Amniotic epithelial cell (primary cell): ENCODE results near the gene CYGB.

Source experiments
- DNase-seq: peaks from one replicate; pipeline ENCODE4 v3.0.0-alpha.2; 2010; ENCODE audit warnings: low read depth

Gene CYGB

DNA sequence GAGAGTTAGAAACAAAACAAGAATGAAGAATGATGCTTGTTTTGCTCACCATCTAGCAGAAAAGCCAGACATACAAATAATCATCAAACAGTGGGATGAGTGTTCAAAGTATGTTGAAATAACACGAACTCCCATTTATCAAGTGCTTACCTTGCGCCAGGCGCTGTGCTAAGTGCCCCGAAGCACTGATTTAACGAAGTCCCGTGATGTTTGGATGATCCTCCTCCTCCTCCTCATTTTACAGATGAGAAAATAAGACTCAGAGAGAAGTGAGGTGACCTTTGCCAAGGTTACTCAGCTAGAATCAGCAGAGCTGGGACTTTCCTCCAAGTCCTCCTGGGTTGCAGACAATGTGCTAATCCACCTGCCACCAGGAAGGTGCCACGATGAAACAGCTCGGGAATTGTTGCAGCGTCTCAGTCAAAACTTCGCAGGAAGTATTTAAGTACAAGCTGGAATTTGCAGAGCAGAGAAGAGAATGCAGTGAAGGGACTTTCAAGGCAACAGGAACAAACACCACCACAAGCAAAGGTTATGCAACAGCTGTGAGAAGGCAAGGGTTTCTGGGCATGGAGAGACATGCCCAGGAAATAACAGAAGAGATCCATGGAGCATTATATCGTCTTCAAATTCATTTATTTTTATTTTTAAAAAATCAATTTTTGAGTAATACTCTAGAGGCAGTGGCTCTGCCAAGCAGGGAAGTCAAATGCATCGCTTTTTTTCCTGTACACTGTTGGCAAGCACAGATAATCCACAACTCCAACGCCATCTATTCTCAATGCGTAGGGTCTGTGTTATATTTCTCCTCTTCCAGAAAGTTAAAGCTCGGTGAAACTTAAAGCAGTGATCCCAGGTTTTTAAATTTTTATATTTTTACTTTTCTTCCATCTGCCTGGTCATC lies 13.5 kb upstream of the CYGB start:
- peak; percentile 84 for DNase-seq

DNA sequence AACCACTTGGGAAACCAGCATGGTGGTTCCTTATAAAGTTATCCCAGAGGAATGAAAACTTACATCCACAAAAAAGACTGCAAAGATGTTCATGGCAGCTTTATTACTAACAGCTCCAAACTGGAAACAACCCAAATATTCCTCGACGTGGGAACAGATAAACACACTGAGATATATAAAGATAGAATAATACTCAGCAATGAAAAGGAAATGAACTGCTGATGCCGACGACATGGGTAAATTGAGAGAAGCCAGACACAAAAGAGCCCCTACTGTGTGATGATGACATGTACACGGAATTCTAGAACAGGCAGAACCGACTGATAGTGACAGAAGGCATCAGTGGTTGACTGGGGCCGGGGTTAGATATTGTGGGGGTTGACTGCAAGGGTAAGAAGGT lies 12.0 kb upstream of the CYGB start:
- DNase-seq = no peak

DNA sequence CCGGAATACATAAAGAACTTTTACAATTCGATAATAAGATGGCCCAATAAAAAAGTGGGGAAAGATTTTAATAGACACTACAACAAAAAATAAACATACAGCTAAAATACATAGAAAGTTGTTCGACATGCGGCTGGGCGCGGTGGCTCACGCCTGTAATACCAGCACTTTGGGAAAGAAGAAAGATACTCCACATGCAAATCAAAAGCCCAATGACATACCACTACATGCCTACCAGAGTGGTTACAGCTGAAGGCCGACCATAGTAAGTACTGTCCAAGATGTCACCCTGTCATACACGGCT lies 11.7 kb upstream of the CYGB start:
- no peak for DNase-seq

DNA sequence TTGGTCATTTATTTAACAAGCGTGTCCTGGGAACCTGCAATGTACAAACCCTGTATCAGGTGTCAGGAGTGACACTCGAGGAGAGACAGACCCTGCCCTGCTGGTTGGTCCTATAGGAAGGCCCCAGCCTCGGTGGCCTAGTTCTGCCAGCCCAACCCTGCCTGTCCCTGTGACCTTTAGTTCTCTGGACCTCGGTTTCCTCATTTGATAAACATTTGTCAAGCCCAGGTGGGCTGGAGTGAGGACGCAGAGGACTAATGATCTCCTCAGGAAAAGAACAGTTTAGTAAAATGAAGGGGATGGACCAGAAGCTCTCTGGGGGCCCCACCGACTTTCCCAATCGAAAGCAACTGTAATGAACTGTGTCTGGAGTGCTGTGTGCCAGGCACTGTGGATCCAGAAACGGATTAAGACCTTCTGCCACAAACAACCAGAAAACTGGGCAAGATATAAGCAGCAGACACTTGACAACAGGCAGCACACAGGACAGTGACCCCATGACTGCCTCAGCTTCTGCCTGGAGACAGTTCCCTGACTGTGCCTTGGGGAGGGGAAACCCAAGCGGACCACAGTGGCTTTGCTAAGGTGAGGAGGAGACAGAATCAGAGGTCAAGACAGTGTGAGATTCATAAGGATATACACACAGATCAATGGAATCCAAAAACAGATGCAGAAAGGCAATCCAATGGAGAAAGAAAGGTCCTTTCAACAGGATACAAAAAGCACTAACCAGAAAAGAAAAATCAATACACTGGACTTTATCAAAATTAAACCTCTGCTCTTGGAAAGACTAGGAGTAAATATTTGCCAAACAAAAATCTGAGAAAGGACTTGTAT lies 11.1 kb upstream of the CYGB start:
- DNase-seq = peak; percentile 35

DNA sequence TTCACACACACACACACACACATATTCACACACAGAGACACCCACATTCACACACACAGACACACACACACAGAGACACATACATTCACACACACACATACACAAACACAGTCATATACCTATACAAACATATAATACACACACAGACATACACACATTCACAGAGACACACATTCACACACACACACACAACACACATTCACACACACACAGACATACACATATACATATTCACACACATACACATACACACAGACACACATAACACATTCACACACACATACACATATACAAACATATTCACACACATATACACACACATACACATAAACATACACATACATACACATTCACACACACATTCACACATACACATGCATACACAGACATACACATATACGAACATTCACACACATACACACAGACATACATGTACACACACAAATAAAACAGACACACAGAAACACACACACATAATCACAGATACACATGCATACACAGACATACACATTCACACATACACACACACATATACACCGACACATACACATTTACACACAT lies 10.2 kb upstream of the CYGB start:
- DNase-seq = no peak

DNA sequence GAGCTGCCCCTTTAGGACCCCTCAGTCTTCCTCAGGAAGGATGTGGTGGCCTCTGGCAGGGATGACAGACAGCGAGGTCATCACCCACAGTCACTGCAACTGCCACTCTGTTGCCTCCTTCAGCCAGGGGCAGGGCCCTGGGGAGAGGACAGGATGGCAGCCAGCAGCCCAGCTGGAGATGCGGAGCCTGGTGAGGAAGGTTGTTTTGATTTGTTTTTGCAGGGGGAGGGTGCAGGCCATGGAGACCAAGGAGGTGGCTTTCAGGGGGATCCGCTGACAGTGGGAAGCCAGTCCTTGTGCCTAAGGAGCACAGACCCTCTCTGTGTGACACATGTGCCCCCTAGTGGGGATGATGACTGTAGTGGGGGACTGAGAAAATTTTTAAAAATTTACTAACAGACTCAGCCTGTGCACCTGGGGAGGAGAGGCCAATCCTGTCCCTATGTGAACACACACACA lies 9.7 kb upstream of the CYGB start:
- peak; percentile 66 for DNase-seq

DNA sequence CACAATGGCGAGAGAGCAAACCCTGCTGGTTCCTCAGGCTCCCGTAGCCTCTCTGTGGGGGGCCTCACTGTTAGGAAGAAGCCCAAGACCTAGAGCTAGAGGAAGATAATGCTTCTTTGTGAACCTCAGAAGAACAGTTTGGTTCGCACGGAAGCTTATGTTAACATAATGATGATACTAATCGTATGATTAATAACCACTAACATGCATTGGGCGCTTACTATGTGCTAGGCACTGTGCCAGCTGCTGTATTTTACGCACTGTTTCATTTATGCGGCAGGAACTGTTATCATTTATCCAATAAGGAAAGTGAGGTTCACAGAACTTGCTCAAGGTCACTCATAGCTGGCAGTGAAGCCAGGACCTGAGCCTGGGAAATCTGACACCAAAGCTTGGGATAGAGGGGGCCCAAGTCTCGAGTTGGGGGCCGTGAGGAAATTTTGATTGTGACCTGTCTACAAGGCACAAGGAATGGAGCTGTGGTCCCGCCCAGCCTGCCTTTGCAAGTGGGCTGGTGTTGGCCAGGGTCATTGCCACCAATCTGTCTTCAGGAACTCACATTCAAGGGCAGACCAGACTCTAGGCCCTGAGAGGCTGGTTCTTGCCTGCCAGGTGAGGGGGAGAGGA lies 9.2 kb upstream of the CYGB start:
- DNase-seq = peak; percentile 95

DNA sequence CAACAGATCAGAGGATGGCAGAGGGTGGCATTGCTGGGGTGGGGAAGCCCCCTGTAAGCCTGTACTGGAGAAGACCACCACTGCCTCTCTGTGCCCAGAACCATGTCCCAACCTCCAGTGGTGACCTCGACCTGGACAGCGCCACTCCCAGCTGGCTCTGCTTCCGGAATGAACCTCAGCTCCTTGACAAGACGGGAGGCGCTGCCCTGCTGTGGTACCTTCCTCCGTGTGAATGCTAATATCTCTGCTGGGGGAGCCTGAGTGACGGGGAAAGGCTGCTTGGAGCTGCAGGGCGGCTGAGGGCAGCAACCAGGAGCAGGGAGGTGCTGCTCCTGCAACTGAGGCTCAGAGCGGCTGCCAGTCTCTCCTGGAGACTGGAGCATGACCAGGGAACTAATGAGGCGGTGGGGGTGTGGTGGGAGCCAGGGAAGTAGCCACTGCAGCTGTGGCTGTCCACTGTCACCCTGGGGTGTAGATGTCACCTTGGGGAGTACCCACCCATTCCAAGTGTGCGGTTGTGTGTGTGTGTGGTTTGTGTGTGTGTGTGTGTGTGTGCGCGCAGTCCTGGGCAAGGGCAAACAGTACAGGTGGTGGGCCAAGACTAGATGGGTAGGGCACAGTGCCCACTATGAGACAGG lies 8.5 kb upstream of the CYGB start:
- DNase-seq = peak; percentile 29

DNA sequence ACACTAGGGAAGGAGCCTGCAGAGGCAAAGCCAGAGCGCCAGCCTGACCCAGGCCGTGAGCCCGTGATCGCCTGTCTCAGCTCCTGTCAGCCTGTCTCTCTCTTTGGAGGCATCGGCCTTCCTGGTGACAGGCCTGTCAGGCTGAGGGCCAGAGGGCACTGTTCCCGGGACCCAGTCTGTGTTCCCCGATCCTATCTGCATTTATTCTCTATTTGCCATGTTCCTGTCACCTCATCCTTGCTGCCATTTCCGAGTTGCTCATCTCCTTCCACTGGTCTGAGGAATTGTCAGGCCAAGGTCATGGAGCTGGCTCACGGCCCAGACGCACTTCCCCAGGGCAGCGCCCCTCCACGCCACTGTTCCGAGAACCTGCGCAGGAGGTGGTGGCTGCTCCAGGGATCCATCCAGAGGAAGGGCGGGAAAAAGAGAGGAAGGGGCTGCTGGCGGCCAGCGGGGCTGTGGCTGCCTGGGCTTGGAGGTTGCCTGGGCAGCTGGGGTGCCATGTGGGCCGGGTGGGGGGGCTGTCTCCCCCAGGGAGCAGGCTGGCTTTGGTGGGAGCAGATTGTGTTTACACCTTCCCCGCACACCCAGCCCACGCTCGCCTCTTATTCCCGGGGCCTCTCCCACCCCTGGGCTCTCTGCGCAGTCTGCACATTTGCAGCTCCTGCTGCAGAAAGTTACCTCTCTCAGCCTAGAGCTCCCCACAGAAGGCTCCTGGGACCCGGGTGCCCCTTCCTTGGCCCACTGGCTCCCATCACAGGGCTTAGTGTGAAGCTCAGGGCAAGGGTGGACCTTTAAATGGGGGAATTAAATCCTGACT lies 7.2 kb upstream of the CYGB start:
- DNase-seq = peak; percentile 42

DNA sequence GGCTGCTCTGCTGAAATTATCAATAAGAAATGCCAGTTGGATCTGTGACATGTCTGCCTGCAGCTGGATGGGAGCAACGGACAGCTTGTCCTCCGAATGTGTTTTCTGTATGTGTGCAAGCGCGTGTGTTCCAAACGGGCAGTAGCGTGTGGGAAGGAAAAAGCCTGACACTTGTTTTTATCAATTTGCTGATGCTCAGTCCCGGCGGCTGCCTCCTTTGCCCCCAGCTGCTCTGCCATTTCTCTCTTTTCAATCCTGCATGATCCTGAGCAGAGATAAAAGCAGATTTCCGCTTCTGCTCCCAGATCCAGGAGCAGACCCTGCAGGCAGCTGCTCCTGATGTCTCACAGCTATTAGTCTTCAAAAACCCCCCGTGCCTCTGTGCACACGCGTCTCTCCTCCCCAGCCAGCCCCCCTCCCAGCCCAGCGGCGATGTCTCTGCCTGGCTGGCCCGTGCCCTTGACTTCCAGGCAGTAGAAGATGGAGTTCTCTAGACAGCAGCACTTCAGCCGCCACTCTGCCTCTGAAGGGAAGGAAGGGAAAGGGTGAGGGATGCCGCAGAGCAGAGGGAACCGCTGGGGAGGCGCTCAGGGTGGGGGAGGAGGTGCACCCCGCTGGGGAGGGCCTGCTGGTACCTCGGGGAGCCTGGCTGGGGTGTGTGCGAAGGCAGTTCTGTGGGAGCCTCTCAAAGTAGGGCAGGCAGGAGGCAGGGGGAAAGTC lies 6.5 kb upstream of the CYGB start:
- peak; percentile 55 for DNase-seq

DNA sequence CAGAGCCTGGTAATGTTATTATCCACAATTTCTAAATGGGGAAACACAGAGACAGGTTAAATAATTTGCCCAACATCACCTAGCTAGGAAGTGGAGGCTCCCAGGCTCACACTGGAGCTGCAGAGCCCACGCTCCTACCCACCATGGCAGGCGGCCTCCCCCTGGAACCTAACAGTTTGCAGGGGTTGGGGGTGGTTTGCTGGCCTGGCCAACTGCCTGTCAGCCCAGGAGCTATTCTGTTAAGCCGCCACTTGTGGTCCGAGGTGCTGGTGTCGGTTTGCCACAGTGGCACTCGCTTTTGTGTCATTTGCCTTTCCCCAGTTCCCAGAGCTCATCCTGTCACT lies 5.9 kb upstream of the CYGB start:
- DNase-seq = no peak

DNA sequence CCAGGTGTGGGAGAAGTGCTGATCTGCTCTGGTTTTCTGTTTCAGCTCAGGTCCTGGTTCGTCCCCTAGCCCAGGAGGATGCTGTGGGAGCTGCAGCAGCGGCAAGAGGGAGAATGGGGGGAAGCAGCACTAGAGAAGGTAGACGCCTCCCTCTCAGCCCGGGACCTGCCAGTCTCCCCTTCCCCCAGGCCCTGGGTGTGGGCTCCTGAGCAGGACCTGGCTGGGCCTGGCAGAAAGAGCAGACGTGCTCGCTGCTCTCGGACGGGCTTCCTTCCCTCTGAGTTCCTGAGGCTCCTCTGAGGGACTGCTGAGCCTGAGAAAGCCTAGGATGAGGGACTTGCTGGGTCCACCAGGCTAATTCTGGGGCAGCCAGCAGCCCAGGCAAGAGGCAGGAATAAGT lies 5.5 kb upstream of the CYGB start:
- DNase-seq = no peak

DNA sequence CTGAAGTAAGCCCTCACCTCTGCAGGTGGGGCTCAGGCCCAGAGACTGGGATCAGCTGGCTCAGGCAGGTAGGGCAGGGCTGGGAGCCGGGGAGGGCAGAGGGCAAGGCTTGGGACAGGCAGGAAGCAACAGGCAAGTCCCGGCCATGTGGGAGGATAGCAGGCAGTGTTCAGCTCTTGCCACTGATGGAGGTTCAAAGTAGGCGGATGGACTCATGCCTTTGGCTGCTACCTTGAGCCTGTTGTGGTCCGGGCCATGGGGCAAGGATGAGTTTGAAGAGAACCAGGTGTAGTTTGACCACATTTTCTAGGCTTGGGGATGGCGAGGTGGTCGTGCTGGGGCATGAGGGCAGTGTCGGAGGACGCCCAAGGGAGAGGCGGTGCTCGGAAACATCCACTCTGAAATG lies 5.1 kb upstream of the CYGB start:
- DNase-seq = no peak

DNA sequence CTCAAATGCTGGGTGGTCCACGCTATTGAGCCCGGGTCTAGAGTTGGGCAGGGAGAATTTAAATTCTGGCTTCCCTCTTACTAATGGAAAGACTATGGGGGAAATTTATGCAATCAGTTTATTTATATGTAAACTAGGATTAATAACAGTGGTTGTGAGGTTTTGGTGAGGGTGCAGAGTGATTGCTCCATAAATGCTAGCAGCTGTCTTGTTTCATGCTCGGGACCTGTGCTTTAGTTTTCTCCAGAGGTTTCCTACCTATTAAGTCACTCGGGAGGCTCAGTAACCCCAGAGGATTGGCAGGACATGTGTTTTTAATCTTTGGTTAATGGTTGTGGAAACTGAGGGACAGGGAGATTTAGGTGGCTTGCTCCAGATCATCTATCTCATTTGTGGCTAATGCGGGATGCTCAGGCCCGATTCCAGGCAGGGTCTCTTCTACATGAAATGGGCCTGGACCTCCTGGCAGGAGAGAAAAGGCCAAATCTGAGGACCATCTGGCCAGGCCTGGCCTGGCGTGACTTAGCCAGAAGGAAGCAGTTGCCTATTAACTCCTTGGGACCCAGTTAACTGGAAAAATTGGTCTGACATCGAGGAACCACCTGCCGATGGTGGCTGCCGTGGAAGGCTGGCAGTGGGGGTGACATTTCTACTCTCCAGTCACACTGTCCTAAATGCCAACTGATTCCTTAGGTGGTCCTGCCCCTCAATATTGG lies 4.4 kb upstream of the CYGB start:
- no peak for DNase-seq

DNA sequence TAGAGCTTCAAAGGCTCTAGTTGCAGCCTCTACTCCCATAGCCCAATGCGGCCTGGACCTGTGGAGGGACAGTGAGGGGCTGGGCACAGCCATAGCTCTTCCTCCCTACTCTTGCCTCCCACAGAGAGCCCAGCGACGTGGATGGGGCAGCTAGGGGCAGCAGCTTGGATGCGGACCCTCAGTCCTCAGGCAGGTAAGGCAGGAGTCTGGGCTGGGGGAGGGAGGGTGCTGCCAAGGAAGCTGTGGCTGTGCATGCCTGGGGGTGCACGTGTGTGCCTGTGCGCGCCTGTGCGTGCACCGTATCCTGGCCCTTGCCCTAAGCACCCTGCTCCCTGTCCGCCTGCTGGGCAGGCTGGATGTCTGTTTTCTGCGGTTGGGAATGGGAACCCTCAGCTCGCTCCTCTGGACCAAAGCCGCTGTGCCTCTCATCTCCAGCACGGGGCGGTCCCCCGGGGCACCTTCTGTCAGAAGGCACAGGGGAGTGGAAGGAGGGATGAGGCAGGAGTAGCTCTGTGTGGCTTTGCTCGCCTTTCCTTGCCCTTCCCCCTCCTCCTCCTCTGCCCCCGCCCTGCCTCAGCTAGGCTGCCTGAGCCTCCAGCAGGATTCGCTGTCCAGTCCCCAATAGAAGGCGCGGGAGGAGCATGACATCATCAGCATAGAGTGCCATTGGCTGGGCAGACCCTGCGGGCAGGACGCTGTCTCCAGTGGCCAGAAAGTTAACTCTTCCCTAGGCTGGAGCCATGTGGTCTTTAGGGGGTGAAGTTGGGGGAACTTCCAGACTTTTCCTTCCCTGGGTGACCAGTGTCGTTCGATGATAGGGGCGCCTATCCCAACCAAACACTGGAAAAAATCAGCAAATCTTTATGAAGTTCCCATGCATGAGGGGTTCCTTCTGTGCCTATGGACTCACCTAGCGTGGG lies 3.1 kb upstream of the CYGB start:
- DNase-seq = peak; percentile 96

DNA sequence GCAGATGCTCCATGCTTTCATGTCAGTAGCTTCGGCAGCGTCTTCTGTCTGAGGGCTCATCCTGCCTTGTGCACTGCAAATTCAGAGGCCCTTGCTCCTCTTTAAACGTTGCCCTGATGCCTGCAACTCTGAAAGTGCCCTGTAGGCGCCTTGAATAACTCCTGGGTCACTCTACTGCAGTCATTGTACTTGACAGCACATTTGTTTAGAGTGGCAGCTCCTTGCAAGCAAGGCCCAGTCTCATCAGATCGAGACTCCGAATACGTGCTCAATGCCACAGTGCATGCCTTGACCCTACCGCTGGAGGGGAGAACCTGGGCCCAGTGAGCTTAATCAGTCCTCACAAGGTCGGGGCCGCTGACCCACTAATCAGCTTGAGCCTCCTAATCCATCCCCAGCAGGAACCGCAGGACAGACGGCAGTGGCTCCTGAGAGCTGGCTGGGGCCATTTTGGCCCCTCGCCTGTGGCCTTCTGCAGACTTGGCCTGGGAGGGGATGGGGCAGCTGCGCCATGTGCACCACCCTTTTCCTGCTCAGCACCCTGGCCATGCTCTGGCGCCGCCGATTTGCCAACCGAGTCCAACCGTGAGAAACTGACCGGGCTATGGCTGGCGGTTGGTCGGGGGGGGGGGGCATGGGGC lies 2.2 kb upstream of the CYGB start, which contains the start of gene PRCD:
TSS of gene PRCD (plus strand) at position 414 of the 641 bp plus-strand sequence. CDS start at position 512, 98 bp downstream.
- no peak for DNase-seq

DNA sequence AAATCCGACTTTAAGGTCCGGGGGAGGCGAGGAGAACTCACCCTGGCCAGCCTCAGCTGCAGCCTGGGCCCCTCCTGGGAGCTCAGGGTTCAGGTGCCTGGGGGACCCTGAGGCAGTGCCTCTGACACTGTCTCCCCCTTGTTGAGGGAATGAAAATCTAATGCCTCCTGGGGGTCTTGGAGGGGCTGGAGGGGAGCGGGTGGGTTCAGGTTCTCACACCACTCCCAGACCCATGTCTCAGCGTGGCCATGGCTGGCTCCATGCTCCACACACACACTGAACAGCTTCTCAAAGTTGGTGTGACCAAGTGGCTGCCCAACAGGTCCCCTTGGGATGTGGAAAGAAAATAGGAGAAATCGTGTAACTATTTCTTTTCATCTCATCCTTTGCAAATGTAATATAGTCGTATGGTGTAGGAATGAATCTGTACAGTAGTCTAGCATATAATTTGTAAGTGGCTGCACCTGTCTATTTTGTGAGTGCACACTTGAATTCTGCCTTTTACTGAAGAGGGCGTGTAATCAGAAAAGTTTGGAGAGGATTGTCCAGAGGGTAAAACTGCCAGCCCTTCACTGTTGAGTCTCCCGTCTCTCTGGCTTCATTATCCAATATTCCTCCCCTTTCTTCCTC lies 1.5 kb upstream of the CYGB start:
- no peak for DNase-seq
